IMR-90 (cell line): Measurements from ENCODE around the gene DDX31. TPM values are rescaled to one million over a fixed set of nuclear protein-coding genes. Genes with fewer than 3 reads are reported as not detected.

Experiments used
- ATAC-seq: fragments of 200-7000 bp; cut with Tn5 transposase; 2 replicates; pipeline ENCODE4 v1.9.1; 2020; ENCODE audit warnings: low read depth, mild to moderate bottlenecking, moderate library complexity
- BruUV-seq: library from RNA; stranded (reverse); fragments of 400-500 nt; replicated peaks from 2 replicates; lab custom pipeline; 2021; lab: Mats Ljungman, UMichigan
- CTCF ChIA-PET: fragments of 300-600 bp; formaldehyde crosslinking; extraction: SDS; loops from one replicate; lab custom pipeline; 2021; ENCODE audit warnings: antibody characterized with exemption; lab: Yijun Ruan, JAX
- POLR2A ChIA-PET: fragments of 300-600 bp; sonication (Branson Sonifier 250); formaldehyde crosslinking; loops from one replicate; lab custom pipeline; 2022; ENCODE audit warnings: antibody characterized with exemption; ENCODE audit not compliant: unreplicated experiment; lab: Charles Lee
- DNase-seq: peaks from one replicate; pipeline ENCODE4 v3.0.0; 2013
- H2AFZ ChIP-seq: replicated peaks from 2 replicates; pipeline ENCODE3; 2013; ENCODE audit warnings: low read length, mild to moderate bottlenecking; ENCODE audit not compliant: poor library complexity
- H2AK5ac ChIP-seq: 2 replicates; pipeline ENCODE4 v1.6.1; 2013; ENCODE audit warnings: low read depth, low read length, inconsistent platforms
- H2AK9ac ChIP-seq: replicated peaks from 2 replicates; pipeline ENCODE3; 2013; ENCODE audit warnings: mild to moderate bottlenecking, low read depth, low read length, moderate library complexity; ENCODE audit not compliant: poor library complexity
- H2BK120ac ChIP-seq: 2 replicates; pipeline ENCODE4 v1.6.1; 2013; ENCODE audit warnings: low read depth, low read length, inconsistent platforms
- H2BK15ac ChIP-seq: 3 replicates; pipeline ENCODE4 v1.6.1; 2013; ENCODE audit warnings: low read depth, low read length, inconsistent platforms
- H2BK20ac ChIP-seq: 2 replicates; pipeline ENCODE4 v1.6.1; 2013; ENCODE audit warnings: low read depth, mild to moderate bottlenecking, inconsistent platforms, low read length, moderate library complexity
- H2BK5ac ChIP-seq: 2 replicates; pipeline ENCODE4 v1.6.1; 2013; ENCODE audit warnings: mild to moderate bottlenecking, low read depth, low read length, inconsistent platforms; ENCODE audit not compliant: poor library complexity, severe bottlenecking
- H3K14ac ChIP-seq: replicated peaks from 2 replicates; pipeline ENCODE4 v1.6.1; 2013; ENCODE audit warnings: low read depth, low read length, inconsistent platforms
- H3K18ac ChIP-seq: 2 replicates; pipeline ENCODE4 v1.6.1; 2013; ENCODE audit warnings: low read depth, low read length, control low read depth
- H3K23ac ChIP-seq: 2 replicates; pipeline ENCODE4 v1.6.1; 2013; ENCODE audit warnings: low read depth, low read length, inconsistent platforms
- H3K27ac ChIP-seq: 2 replicates; pipeline ENCODE4 v1.5.1; 2013; ENCODE audit warnings: mild to moderate bottlenecking, control low read depth, low read length; ENCODE audit not compliant: insufficient read depth
- H3K27me3 ChIP-seq: 2 replicates; pipeline ENCODE4 v1.6.1; 2013; ENCODE audit warnings: low read length; ENCODE audit not compliant: control insufficient read depth, insufficient read depth
- H3K36me3 ChIP-seq: 2 replicates; pipeline ENCODE4 v1.6.1; 2013; ENCODE audit warnings: low read length, mixed read lengths; ENCODE audit not compliant: control insufficient read depth, insufficient read depth
- H3K4ac ChIP-seq: 2 replicates; pipeline ENCODE4 v1.6.1; 2013; ENCODE audit warnings: low read depth, low read length, inconsistent platforms
- H3K4me1 ChIP-seq: 2 replicates; pipeline ENCODE4 v1.6.1; 2013; ENCODE audit warnings: low read length, mixed read lengths; ENCODE audit not compliant: control insufficient read depth, insufficient read depth
- H3K4me2 ChIP-seq: 2 replicates; pipeline ENCODE4 v1.6.1; 2013; ENCODE audit warnings: low read depth, mild to moderate bottlenecking, control low read depth, low read length, moderate library complexity
- H3K4me3 ChIP-seq: 2 replicates; pipeline ENCODE4 v1.5.1; 2013; ENCODE audit warnings: low read depth, mild to moderate bottlenecking, control low read depth, low read length, moderate library complexity; ENCODE audit not compliant: insufficient read depth
- H3K56ac ChIP-seq: 2 replicates; pipeline ENCODE4 v1.6.1; 2013; ENCODE audit warnings: low read length, inconsistent platforms; ENCODE audit not compliant: insufficient read depth; ENCODE audit errors: extremely low read depth
- H3K79me1 ChIP-seq, 2 experiments: 2 replicates each; pipeline ENCODE4 v1.6.1; 2013; ENCODE audit warnings: low read length in 2 of 2, inconsistent platforms in 1 of 2, low read depth in 1 of 2
- H3K9ac ChIP-seq: 2 replicates; pipeline ENCODE4 v1.6.1; 2013; ENCODE audit warnings: low read depth, low read length, control low read depth
- H3K9me1 ChIP-seq: 2 replicates; pipeline ENCODE4 v1.6.1; 2013; ENCODE audit warnings: low read length, inconsistent platforms; ENCODE audit not compliant: insufficient read depth
- H3K9me3 ChIP-seq: 2 replicates; pipeline ENCODE4 v1.6.1; 2013; ENCODE audit warnings: low read length; ENCODE audit not compliant: control insufficient read depth, insufficient read depth
- H4K20me1 ChIP-seq: 2 replicates; pipeline ENCODE4 v1.6.1; 2013; ENCODE audit warnings: low read length, inconsistent platforms; ENCODE audit not compliant: insufficient read depth
- H4K5ac ChIP-seq: 2 replicates; pipeline ENCODE4 v1.6.1; 2013; ENCODE audit warnings: mild to moderate bottlenecking, low read depth, low read length, control low read depth
- H4K8ac ChIP-seq, 2 experiments: 2 replicates each; pipeline ENCODE4 v1.6.1; 2013; ENCODE audit warnings: low read depth in 2 of 2, low read length in 2 of 2, control low read depth in 1 of 2, inconsistent platforms in 1 of 2
- H4K91ac ChIP-seq: 2 replicates; pipeline ENCODE4 v1.6.1; 2013; ENCODE audit warnings: low read depth, low read length, inconsistent platforms; ENCODE audit not compliant: insufficient read depth
- NFE2L2 ChIP-seq: fragments of 150-350 bp; IDR thresholded peaks from 2 replicates; pipeline ENCODE4 v1.6.1; 2016; ENCODE audit warnings: low read depth, mild to moderate bottlenecking, low read length
- WGBS, 2 experiments: methylation state at CpG; one replicate each; pipeline versions ENCODE4 v1.1.5 to v1.1.7; 2013; ENCODE audit warnings: missing lambda C conversion rate in 2 of 2; ENCODE audit not compliant: insufficient read length in 1 of 2; ENCODE audit errors: extremely low coverage in 2 of 2; 5-methylcytosine and 5-hydroxymethylcytosine counted together
- dilution Hi-C: fragments of 300-500 bp; cut with HindIII; formaldehyde crosslinking; loops from one replicate; pipeline ENCODE4 v1.14.3; 2018; ENCODE audit warnings: low sequenced_read_pairs; ENCODE audit not compliant: unreplicated experiment
- in situ Hi-C: fragments of 300-500 bp; cut with MboI; formaldehyde crosslinking; loops from 3 replicates; pipeline ENCODE4 v1.14.3; 2019; ENCODE audit warnings: low sequenced_read_pairs, inconsistent platforms, mixed read lengths
- intact Hi-C: fragments of 100-400 bp; cut with micrococcal nuclease; formaldehyde crosslinking; loops from 2 replicates; pipeline ENCODE4 v1.10.0; 2022
- polyA plus RNA-seq, 3 experiments: library from polyadenylated mRNA; depleted of rRNA; stranded (reverse); fragments of >200 nt; gene quantifications; 2 replicates each; pipeline ENCODE4 v1.2.3, GENCODE V29; 2012; ENCODE audit warnings: low replicate concordance in 1 of 3
- total RNA-seq: library from RNA; depleted of rRNA; stranded (reverse); fragments of >200 nt; gene quantifications from 2 replicates; pipeline ENCODE4 v1.2.3, GENCODE V29; 2012

Gene DDX31
- total and polyA plus RNA-seq, 2 of the 4 experiments (the other 2 are of a cell fraction) = 10.7 to 14.0 TPM

DNA sequence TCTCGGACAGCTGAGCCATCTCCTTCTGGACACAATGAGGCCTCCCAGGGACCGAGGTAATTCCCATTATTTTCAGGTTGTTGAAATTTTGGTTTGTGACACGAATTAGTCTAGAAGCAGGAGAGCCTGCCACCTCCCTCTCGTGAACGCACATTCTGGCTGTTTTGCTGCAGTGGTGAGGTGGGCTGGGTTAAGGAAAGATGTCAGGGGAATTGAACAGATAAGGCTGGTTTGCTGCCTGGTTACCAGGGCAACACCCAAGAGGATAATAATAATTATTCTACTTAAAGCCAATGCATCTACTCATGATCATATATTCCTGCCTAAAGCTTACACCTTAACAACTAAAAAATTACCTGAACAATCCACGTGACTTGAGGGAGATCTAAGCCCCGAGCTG lies 38.1 kb downstream of the DDX31 start:
- dilution Hi-C loops = no loop called here
- no peak overlapping the region for H4K8ac ChIP-seq
- H2BK5ac ChIP-seq = no peak overlapping the region
- H4K91ac ChIP-seq = no peak overlapping the region
- H4K20me1 ChIP-seq = peaks cover 23% of the 10 kb centered on the region; the same call in 1 of the 2 replicates
- no peak overlapping the region for H3K27ac ChIP-seq
- WGBS, 2 experiments = 81% methylated on average over 4 of the region's 7 CpGs; no CpG with 5 or more reads in 1 of the 2 experiments
- H3K9me3 ChIP-seq = no peaks in the 10 kb centered on the region
- no peak overlapping the region for H3K9ac ChIP-seq
- H4K5ac ChIP-seq = no peak overlapping the region
- 0 out of 2 replicates have a peak, but pooled peaks cover 3% of the 10 kb centered on the region for H3K4me1 ChIP-seq
- H2BK20ac ChIP-seq = no peak overlapping the region
- ChIA-PET CTCF (no interaction called here), POLR2A (no interaction called here)
- H3K18ac ChIP-seq = no peak overlapping the region
- H3K23ac ChIP-seq = no peak overlapping the region
- intact Hi-C loops = no loop called here
- in situ Hi-C loops = no loop called here
- H2BK15ac ChIP-seq = no peak overlapping the region
- TF ChIP-seq NFE2L2 = no peak
- no peak overlapping the region for H3K4me3 ChIP-seq
- H2BK120ac ChIP-seq = no peak overlapping the region
- H3K4me2 ChIP-seq = no peak overlapping the region
- H3K36me3 ChIP-seq = peaks cover 31% of the 10 kb centered on the region
- H3K9me1 ChIP-seq = peaks cover 10% of the 10 kb centered on the region; the same call in 1 of the 2 replicates
- DNase-seq (no peak), ATAC-seq (no peak)
- H3K4ac ChIP-seq = no peak overlapping the region
- H3K79me1 ChIP-seq = no peaks in the 10 kb centered on the region
- H2AFZ ChIP-seq = no peak overlapping the region
- H3K27me3 ChIP-seq = no peaks in the 10 kb centered on the region
- H2AK5ac ChIP-seq = no peak overlapping the region
- BruUV-seq = no TSS peak
- H3K14ac ChIP-seq = no peak overlapping the region
- H3K56ac ChIP-seq = no peak overlapping the region
- no peak overlapping the region for H2AK9ac ChIP-seq
